Measurements from ENCODE around the gene FOXP1.

FOXP1 gene

GRCh38 chr3:71417791-71418190 is 165.7 kb downstream of the FOXP1 start:
- CTCF ChIA-PET, result no interaction called here
- POLR2A ChIA-PET, result interaction anchor here (0.6 kb wide), 1 partner anchor 161 kb away, joined by 3 read pairs; no protein-coding TSS in a partner anchor
- DNase-seq (ENCODE audit: extremely low spot score), result no peak
- no peak for TF ChIP-seq SP1 (IDR thresholded peaks at IDR 0.05)
- TF ChIP-seq ZNF384 (IDR thresholded peaks at IDR 0.05), result no peak
- TF ChIP-seq BHLHE40 (IDR thresholded peaks at IDR 0.05; ENCODE audit: borderline replicate concordance), result no peak
- no peak for TF ChIP-seq SUZ12 (IDR thresholded peaks at IDR 0.05)
- no peak for TF ChIP-seq FOXK2 (IDR thresholded peaks at IDR 0.05)
- no peak for TF ChIP-seq CTBP1 (IDR thresholded peaks at IDR 0.05; ENCODE audit: borderline replicate concordance)
- TF ChIP-seq LEF1 (IDR thresholded peaks at IDR 0.05; ENCODE audit: borderline replicate concordance), result no peak
- no peak for TF ChIP-seq FOXM1 (IDR thresholded peaks at IDR 0.05; ENCODE audit: borderline replicate concordance)
- no peak for TF ChIP-seq NFRKB (IDR thresholded peaks at IDR 0.05)
- no peak for TF ChIP-seq FOXA1 (IDR thresholded peaks at IDR 0.05)
- TF ChIP-seq ELF4 (IDR thresholded peaks at IDR 0.05), result no peak
- no peak for TF ChIP-seq HDGF (IDR thresholded peaks at IDR 0.05; ENCODE audit: borderline replicate concordance)

- ChIA-PET CTCF (interaction anchor here (0.6 kb wide), 1 partner anchor 11 kb away, joined by 4 read pairs; no protein-coding TSS in a partner anchor), POLR2A (no interaction called here)
Measured at GRCh38 chr3:71416876-71417275, 166.7 kb downstream of the FOXP1 start.

GRCh38 chr3:71415681-71416122 is 167.8 kb downstream of the FOXP1 start:
- DNase-seq (ENCODE audit: extremely low spot score), result no peak
- ChIA-PET POLR2A (no interaction called here), CTCF (interaction anchor here (0.6 kb wide), 1 partner anchor 338 kb away, joined by 4 read pairs; no protein-coding TSS in a partner anchor)
- TF ChIP-seq ARNT (IDR thresholded peaks at IDR 0.05) (no peak), BHLHE40 (IDR thresholded peaks at IDR 0.05; ENCODE audit: borderline replicate concordance) (no peak), ELF4 (IDR thresholded peaks at IDR 0.05) (no peak), SP1 (IDR thresholded peaks at IDR 0.05) (no peak), LEF1 (IDR thresholded peaks at IDR 0.05; ENCODE audit: borderline replicate concordance) (no peak), ZNF384 (IDR thresholded peaks at IDR 0.05) (no peak), CTBP1 (IDR thresholded peaks at IDR 0.05; ENCODE audit: borderline replicate concordance) (no peak), NFRKB (IDR thresholded peaks at IDR 0.05) (no peak), FOXA1 (IDR thresholded peaks at IDR 0.05) (no peak), L3MBTL2 (conservative IDR thresholded peaks at IDR 0.05) (no peak), HDGF (IDR thresholded peaks at IDR 0.05; ENCODE audit: borderline replicate concordance) (no peak), FOXK2 (IDR thresholded peaks at IDR 0.05) (no peak), SUZ12 (IDR thresholded peaks at IDR 0.05) (no peak), FOXM1 (IDR thresholded peaks at IDR 0.05; ENCODE audit: borderline replicate concordance) (no peak)

More at GRCh38 chr3:71416876-71417275, 166.7 kb downstream of the FOXP1 start:
- DNase-seq (ENCODE audit: extremely low spot score), result peak; percentile 56
- no peak for TF ChIP-seq PKNOX1 (IDR thresholded peaks at IDR 0.05)
- no peak for TF ChIP-seq TARDBP (IDR thresholded peaks at IDR 0.05)
- TF ChIP-seq L3MBTL2 (conservative IDR thresholded peaks at IDR 0.05), result no peak
- no peak for TF ChIP-seq CTBP1 (IDR thresholded peaks at IDR 0.05; ENCODE audit: borderline replicate concordance)
- no peak for TF ChIP-seq BHLHE40 (IDR thresholded peaks at IDR 0.05; ENCODE audit: borderline replicate concordance)
- TF ChIP-seq NFRKB (IDR thresholded peaks at IDR 0.05), result no peak
- no peak for TF ChIP-seq HDGF (IDR thresholded peaks at IDR 0.05; ENCODE audit: borderline replicate concordance)
- TF ChIP-seq LEF1 (IDR thresholded peaks at IDR 0.05; ENCODE audit: borderline replicate concordance), result no peak
- TF ChIP-seq FOXM1 (IDR thresholded peaks at IDR 0.05; ENCODE audit: borderline replicate concordance), result no peak
- TF ChIP-seq SP1 (IDR thresholded peaks at IDR 0.05), result no peak
- no peak for TF ChIP-seq FOXK2 (IDR thresholded peaks at IDR 0.05)
- no peak for TF ChIP-seq ARNT (IDR thresholded peaks at IDR 0.05)
- no peak for TF ChIP-seq FOXA1 (IDR thresholded peaks at IDR 0.05)
- TF ChIP-seq SUZ12 (IDR thresholded peaks at IDR 0.05), result no peak

GRCh38 chr3:71414189-71414927 is 169.2 kb downstream of the FOXP1 start:
- ChIA-PET CTCF (no interaction called here), POLR2A (no interaction called here)
- TF ChIP-seq TARDBP (IDR thresholded peaks at IDR 0.05), result no peak
- TF ChIP-seq SP1 (IDR thresholded peaks at IDR 0.05), result no peak
- TF ChIP-seq NFRKB (IDR thresholded peaks at IDR 0.05), result no peak
- TF ChIP-seq SUZ12 (IDR thresholded peaks at IDR 0.05), result no peak
- no peak for TF ChIP-seq ELF4 (IDR thresholded peaks at IDR 0.05)
- TF ChIP-seq ARNT (IDR thresholded peaks at IDR 0.05), result no peak
- no peak for TF ChIP-seq ZNF384 (IDR thresholded peaks at IDR 0.05)
- TF ChIP-seq FOXM1 (IDR thresholded peaks at IDR 0.05; ENCODE audit: borderline replicate concordance), result no peak
- TF ChIP-seq L3MBTL2 (conservative IDR thresholded peaks at IDR 0.05), result no peak
- no peak for TF ChIP-seq LEF1 (IDR thresholded peaks at IDR 0.05; ENCODE audit: borderline replicate concordance)
- no peak for TF ChIP-seq FOXA1 (IDR thresholded peaks at IDR 0.05)
- no peak for TF ChIP-seq BHLHE40 (IDR thresholded peaks at IDR 0.05; ENCODE audit: borderline replicate concordance)
- TF ChIP-seq FOXK2 (IDR thresholded peaks at IDR 0.05), result no peak
- TF ChIP-seq HDGF (IDR thresholded peaks at IDR 0.05; ENCODE audit: borderline replicate concordance), result no peak
- no peak for DNase-seq (ENCODE audit: extremely low spot score)

GRCh38 chr3:71413572-71413971 is 170.0 kb downstream of the FOXP1 start:
- no peak for DNase-seq (ENCODE audit: extremely low spot score)
- ChIA-PET POLR2A (no interaction called here), CTCF (no interaction called here)
- TF ChIP-seq ZNF384 (IDR thresholded peaks at IDR 0.05), result no peak
- no peak for TF ChIP-seq SP1 (IDR thresholded peaks at IDR 0.05)
- TF ChIP-seq TARDBP (IDR thresholded peaks at IDR 0.05), result no peak
- no peak for TF ChIP-seq ELF4 (IDR thresholded peaks at IDR 0.05)
- TF ChIP-seq SUZ12 (IDR thresholded peaks at IDR 0.05), result no peak
- no peak for TF ChIP-seq FOXM1 (IDR thresholded peaks at IDR 0.05; ENCODE audit: borderline replicate concordance)
- no peak for TF ChIP-seq PKNOX1 (IDR thresholded peaks at IDR 0.05)
- TF ChIP-seq ARNT (IDR thresholded peaks at IDR 0.05), result no peak
- TF ChIP-seq BHLHE40 (IDR thresholded peaks at IDR 0.05; ENCODE audit: borderline replicate concordance), result no peak

- ChIA-PET POLR2A (no interaction called here), CTCF (interaction anchor here (1.5 kb wide), 1 partner anchor 12 kb away, joined by 7 read pairs; no protein-coding TSS in a partner anchor)
- no peak for TF ChIP-seq PKNOX1 (IDR thresholded peaks at IDR 0.05)
- no peak for TF ChIP-seq NFRKB (IDR thresholded peaks at IDR 0.05)
- no peak for TF ChIP-seq FOXK2 (IDR thresholded peaks at IDR 0.05)
- no peak for TF ChIP-seq ARNT (IDR thresholded peaks at IDR 0.05)
- TF ChIP-seq SUZ12 (IDR thresholded peaks at IDR 0.05), result no peak
- TF ChIP-seq TARDBP (IDR thresholded peaks at IDR 0.05), result no peak
- TF ChIP-seq SP1 (IDR thresholded peaks at IDR 0.05), result no peak
- TF ChIP-seq L3MBTL2 (conservative IDR thresholded peaks at IDR 0.05), result no peak
- no peak for TF ChIP-seq BHLHE40 (IDR thresholded peaks at IDR 0.05; ENCODE audit: borderline replicate concordance)
- no peak for TF ChIP-seq ZNF384 (IDR thresholded peaks at IDR 0.05)
- TF ChIP-seq HDGF (IDR thresholded peaks at IDR 0.05; ENCODE audit: borderline replicate concordance), result no peak
- no peak for TF ChIP-seq FOXM1 (IDR thresholded peaks at IDR 0.05; ENCODE audit: borderline replicate concordance)
- TF ChIP-seq ELF4 (IDR thresholded peaks at IDR 0.05), result no peak
- DNase-seq (ENCODE audit: extremely low spot score), result no peak
Measured at GRCh38 chr3:71409352-71409751, 174.2 kb downstream of the FOXP1 start.

Measured in HEK293T (cell line).